Effector memory CD4-positive, alpha-beta T cell (primary cell): ENCODE data around the gene CNTN4.

Experiments
- DNase-seq, 3 donors: peaks; one replicate each; pipeline ENCODE4 v3.0.0-alpha.2; 2020
- H3K27ac ChIP-seq: 2 replicates; pipeline ENCODE4 v1.7.0; 2013; ENCODE audit warnings: mild to moderate bottlenecking, low read length, moderate library complexity; ENCODE audit not compliant: insufficient read depth, poor library complexity, severe bottlenecking
- H3K27me3 ChIP-seq: replicated peaks from 2 replicates; pipeline ENCODE4 v1.7.0; 2013; ENCODE audit warnings: mild to moderate bottlenecking, low read length; ENCODE audit not compliant: insufficient read depth, control insufficient read depth, poor library complexity, severe bottlenecking
- H3K36me3 ChIP-seq: 2 replicates; pipeline ENCODE4 v1.7.0; 2013; ENCODE audit warnings: mild to moderate bottlenecking, low read length, moderate library complexity; ENCODE audit not compliant: control insufficient read depth, insufficient read depth
- H3K4me1 ChIP-seq: 2 replicates; pipeline ENCODE4 v1.7.0; 2013; ENCODE audit warnings: low read length, mild to moderate bottlenecking; ENCODE audit not compliant: control insufficient read depth, insufficient read depth, poor library complexity, severe bottlenecking
- H3K4me3 ChIP-seq: 2 replicates; pipeline ENCODE4 v1.7.0; 2013; ENCODE audit warnings: low read length, low read depth, mild to moderate bottlenecking; ENCODE audit not compliant: insufficient read depth, poor library complexity, severe bottlenecking
- H3K9me3 ChIP-seq: 2 replicates; pipeline ENCODE4 v1.7.0; 2013; ENCODE audit warnings: mild to moderate bottlenecking, low read length, moderate library complexity; ENCODE audit not compliant: control insufficient read depth

Gene CNTN4

GRCh38 chr3:2838546-2839157 is 740.0 kb downstream of the CNTN4 start:
- no peaks in the 10 kb centered on the region for H3K27me3 ChIP-seq
- no peak overlapping the region for H3K4me3 ChIP-seq
- no peaks in the 10 kb centered on the region for H3K36me3 ChIP-seq
- H3K4me1 ChIP-seq: no peaks in the 10 kb centered on the region
- DNase-seq: no peak
- H3K9me3 ChIP-seq: no peaks in the 10 kb centered on the region
- no peak overlapping the region for H3K27ac ChIP-seq

DNA sequence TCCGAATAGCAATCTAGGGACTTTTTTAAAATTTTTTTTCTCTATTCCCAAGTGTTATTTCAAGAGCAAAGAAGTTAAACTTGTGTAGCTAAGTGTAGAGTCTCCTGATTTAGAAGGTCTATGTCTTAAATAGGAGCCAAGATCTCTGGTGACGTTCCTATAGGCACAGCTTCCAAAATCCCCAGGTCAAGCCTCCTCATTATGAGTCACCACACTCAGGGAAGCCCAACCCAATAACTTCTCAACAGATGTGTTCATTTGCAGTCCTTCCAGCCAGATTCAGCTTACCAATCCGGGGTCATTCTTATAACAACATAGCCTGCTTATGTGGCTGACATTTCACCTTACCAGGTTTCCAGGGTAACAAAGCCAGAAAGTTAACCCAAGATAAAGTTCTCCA is 741.2 kb downstream of the CNTN4 start:
- Histone ChIP-seq H3K4me1 (no peaks in the 10 kb centered on the region), H3K9me3 (no peaks in the 10 kb centered on the region), H3K27me3 (no peaks in the 10 kb centered on the region), H3K36me3 (no peaks in the 10 kb centered on the region), H3K27ac (no peak overlapping the region), H3K4me3 (no peak overlapping the region)
- no peak for DNase-seq

DNA sequence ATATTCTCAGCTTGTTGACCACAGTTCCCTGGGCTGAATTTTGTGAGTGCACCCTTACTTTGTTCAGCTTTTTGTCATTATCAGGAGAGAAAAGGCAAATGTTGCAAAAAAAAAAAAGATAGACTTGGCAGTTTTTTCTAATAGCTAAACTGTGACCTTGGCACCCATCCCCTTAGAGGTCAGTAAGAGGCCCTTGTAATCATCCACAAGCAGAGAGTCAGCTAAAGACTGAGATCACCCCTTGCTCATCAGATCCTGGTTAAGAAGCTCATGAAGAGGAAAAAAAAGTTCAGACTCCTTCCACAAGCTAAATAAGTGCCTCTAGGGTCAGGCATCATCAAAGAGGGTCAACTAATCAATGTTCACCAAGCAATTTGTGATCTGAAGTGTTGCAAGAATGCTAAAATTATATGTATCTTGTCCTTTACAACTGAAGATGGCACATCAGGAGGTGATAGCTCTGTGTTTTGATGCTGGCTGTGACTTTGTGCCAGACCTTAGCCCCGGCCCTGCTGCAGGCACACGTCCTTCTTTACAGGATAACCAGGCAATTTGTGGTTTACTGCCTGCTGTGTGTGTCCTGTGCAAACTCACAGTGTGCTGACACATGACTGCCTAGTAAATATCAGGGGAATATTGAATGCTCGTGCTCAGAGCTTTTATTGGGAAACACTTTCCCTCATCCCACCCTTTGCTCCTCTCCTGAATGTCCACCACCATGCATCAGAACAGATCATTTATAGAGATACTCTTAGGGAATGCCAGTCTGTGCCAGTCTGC is 748.6 kb downstream of the CNTN4 start:
- no peaks in the 10 kb centered on the region for H3K4me1 ChIP-seq
- no peaks in the 10 kb centered on the region for H3K9me3 ChIP-seq
- H3K4me3 ChIP-seq: no peak overlapping the region
- DNase-seq: no peak
- H3K27me3 ChIP-seq: no peaks in the 10 kb centered on the region
- H3K36me3 ChIP-seq: no peaks in the 10 kb centered on the region
- H3K27ac ChIP-seq: no peak overlapping the region

GRCh38 chr3:2849092-2849491 is 750.4 kb downstream of the CNTN4 start:
- no peaks in the 10 kb centered on the region for H3K36me3 ChIP-seq
- DNase-seq: no peak
- H3K27me3 ChIP-seq: no peaks in the 10 kb centered on the region
- H3K4me3 ChIP-seq: no peak overlapping the region
- H3K9me3 ChIP-seq: no peaks in the 10 kb centered on the region
- H3K4me1 ChIP-seq: no peaks in the 10 kb centered on the region
- H3K27ac ChIP-seq: no peak overlapping the region

- H3K4me3 ChIP-seq: no peak overlapping the region
- H3K4me1 ChIP-seq: no peaks in the 10 kb centered on the region
- no peak overlapping the region for H3K27ac ChIP-seq
- H3K9me3 ChIP-seq: no peaks in the 10 kb centered on the region
- H3K36me3 ChIP-seq: no peaks in the 10 kb centered on the region
- no peaks in the 10 kb centered on the region for H3K27me3 ChIP-seq
- no peak for DNase-seq
Measured at GRCh38 chr3:2850701-2851100, 752.0 kb downstream of the CNTN4 start.

DNA sequence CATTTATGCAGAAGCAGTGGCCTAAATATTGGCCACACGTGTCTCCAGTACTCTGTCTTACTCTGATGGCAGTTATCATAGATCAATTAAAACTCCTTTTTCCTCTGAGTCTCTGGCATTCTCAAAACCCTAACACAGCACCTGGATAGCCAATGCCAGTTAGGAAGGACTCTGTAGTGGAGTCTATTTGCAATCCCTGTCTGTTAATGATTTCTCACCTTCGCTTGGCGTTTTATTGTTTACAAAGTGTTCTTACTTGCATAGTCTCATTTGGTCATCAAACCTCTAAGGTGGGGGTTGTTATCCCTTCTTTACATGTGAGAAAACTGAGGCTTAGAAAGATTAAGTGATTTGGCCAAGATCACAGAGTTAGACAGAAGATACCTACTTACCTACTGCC is 752.7 kb downstream of the CNTN4 start:
- DNase-seq: no peak
- Histone ChIP-seq H3K27ac (no peak overlapping the region), H3K36me3 (no peaks in the 10 kb centered on the region), H3K4me3 (no peak overlapping the region), H3K27me3 (no peaks in the 10 kb centered on the region), H3K9me3 (no peaks in the 10 kb centered on the region), H3K4me1 (no peaks in the 10 kb centered on the region)

- Histone ChIP-seq H3K4me3 (no peak overlapping the region), H3K36me3 (no peaks in the 10 kb centered on the region), H3K27me3 (no peaks in the 10 kb centered on the region), H3K9me3 (no peaks in the 10 kb centered on the region), H3K27ac (no peak overlapping the region), H3K4me1 (no peaks in the 10 kb centered on the region)
- no peak for DNase-seq
Measured at GRCh38 chr3:2851835-2852234, 753.2 kb downstream of the CNTN4 start.

DNA sequence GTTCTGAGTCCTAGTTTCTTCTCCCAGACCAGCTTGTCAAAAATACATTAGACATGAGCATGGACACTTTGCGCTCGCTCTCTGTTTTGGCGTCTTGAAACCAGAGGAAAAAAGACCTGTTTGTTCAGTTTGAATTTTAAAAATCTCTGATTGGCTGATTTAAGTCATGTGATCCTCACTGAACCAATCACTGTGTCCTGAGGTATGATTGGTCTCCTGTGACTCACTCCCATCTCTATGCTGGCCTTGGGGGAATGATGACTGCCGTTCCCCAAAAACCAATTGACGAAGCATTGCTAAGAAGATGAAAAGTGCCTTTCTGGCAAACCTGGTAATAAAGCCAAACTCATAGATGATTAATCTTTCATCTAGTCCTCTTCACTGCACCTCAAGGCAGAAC is 755.0 kb downstream of the CNTN4 start:
- Histone ChIP-seq H3K4me1 (no peaks in the 10 kb centered on the region), H3K4me3 (no peak overlapping the region), H3K9me3 (no peaks in the 10 kb centered on the region), H3K27me3 (no peaks in the 10 kb centered on the region), H3K36me3 (no peaks in the 10 kb centered on the region), H3K27ac (no peak overlapping the region)
- DNase-seq: no peak

- Histone ChIP-seq H3K4me1 (no peaks in the 10 kb centered on the region), H3K27ac (no peak overlapping the region), H3K27me3 (no peaks in the 10 kb centered on the region), H3K9me3 (no peaks in the 10 kb centered on the region), H3K36me3 (no peaks in the 10 kb centered on the region), H3K4me3 (no peak overlapping the region)
- no peak for DNase-seq
Measured at GRCh38 chr3:2856138-2857133, 757.8 kb downstream of the CNTN4 start.

DNA sequence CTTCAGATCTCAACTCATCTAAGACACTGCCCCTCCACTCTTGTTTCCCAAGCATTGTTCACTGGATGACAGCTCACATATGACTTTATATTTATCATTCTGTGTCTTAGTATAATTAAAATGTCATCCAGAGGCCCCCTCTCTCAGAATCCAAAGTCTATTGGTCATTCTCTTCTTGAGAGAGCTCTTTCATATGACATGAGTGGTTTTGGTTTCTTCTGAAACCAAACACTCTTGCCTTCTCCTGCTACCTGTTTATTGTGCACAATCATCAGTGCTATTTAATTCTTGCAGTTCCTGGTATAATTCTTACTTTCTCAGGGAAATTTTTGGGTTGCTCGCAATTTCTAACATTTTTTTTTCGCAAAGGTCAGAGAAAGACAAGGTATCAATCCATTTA is 762.0 kb downstream of the CNTN4 start:
- Histone ChIP-seq H3K27me3 (no peaks in the 10 kb centered on the region), H3K4me1 (no peaks in the 10 kb centered on the region), H3K9me3 (no peaks in the 10 kb centered on the region), H3K27ac (no peak overlapping the region), H3K4me3 (no peak overlapping the region), H3K36me3 (no peaks in the 10 kb centered on the region)
- no peak for DNase-seq
